Adrenal gland (tissue), 5 donors: Measurements from ENCODE around the gene GMIP.

Source experiments
- CTCF ChIP-seq, 6 experiments: fragments of 450-650 bp in 4 of 6; fragments of 200-600 bp in 2 of 6; sonication (generic) in 1 of 6; IDR thresholded peaks; 1 replicate in 5 of 6; 2 replicates in 1 of 6; pipeline versions ENCODE4 v1.5.1 to v1.8.0; 2016 to 2021; ENCODE audit warnings: antibody characterized with exemption in 6 of 6, mild to moderate bottlenecking in 2 of 6, moderate library complexity in 1 of 6
- POLR2A ChIP-seq, 2 donors: fragments of 450-650 bp; IDR thresholded peaks; one replicate each; pipeline ENCODE4 v1.6.1; 2017; ENCODE audit warnings: antibody characterized with exemption in 2 of 2, mild to moderate bottlenecking in 2 of 2, moderate library complexity in 1 of 2
- donor health status: DM: no; HTN: no; CAD: no.

- TF ChIP-seq CTCF (IDR thresholded peaks at IDR 0.05), result no peak
- TF ChIP-seq POLR2A (IDR thresholded peaks at IDR 0.05), result no peak
Observed at GRCh38 chr19:19637186-19637522, 6.3 kb downstream of the GMIP start.
